ENCODE measurements around the gene ARL2.

GRCh38 chr11:65008873-65009272, 5.1 kb upstream of the ARL2 start:
- TF ChIP-seq TARDBP (IDR thresholded peaks at IDR 0.05) (no peak), HDGF (IDR thresholded peaks at IDR 0.05; ENCODE audit: borderline replicate concordance) (no peak), FOXK2 (IDR thresholded peaks at IDR 0.05) (no peak), SUZ12 (IDR thresholded peaks at IDR 0.05) (no peak), BHLHE40 (IDR thresholded peaks at IDR 0.05; ENCODE audit: borderline replicate concordance) (no peak), LEF1 (IDR thresholded peaks at IDR 0.05; ENCODE audit: borderline replicate concordance) (no peak), ZNF384 (IDR thresholded peaks at IDR 0.05) (no peak), NFRKB (IDR thresholded peaks at IDR 0.05) (no peak), FOXA1 (IDR thresholded peaks at IDR 0.05) (no peak)
